HG03521 (cell line): ENCODE results near the gene RNF121.

ENCODE experiments used
- ATAC-seq: cut with Tn5 transposase; IDR thresholded peaks from one replicate; pipeline ENCODE4 v1.9.1; 2021; ENCODE audit warnings: mild to moderate bottlenecking, moderate library complexity; ENCODE audit not compliant: unreplicated experiment

The RNF121 gene

DNA sequence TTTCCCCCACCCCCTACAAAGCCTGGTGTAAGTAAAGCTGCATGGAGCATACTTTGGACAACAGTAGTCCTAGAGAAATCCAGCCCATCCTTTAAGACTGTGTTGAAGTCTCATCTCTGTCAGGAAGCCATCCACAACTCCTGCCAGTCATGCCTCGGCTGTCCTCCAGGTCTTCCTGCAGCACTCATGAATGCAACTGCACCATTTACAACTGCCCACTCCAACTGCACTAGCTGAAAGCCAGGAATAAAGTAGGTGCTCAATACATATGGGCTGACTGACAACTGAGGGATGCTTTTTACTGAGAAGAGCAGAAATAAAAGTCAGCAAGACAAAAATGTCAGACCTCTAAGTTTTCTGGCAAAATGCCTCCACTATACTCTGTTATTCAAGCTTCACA, 97.2 kb downstream of the RNF121 start:
- ATAC-seq: no peak

- no peak for ATAC-seq
These were observed 101.7 kb downstream of the RNF121 start for GRCh38 chr11:72030472-72031045.

GRCh38 chr11:72036687-72037086, 107.8 kb downstream of the RNF121 start:
- no peak for ATAC-seq

- ATAC-seq: no peak
These were observed 108.9 kb downstream of the RNF121 start for GRCh38 chr11:72037554-72038311.

- no peak for ATAC-seq
These were observed 109.6 kb downstream of the RNF121 start for GRCh38 chr11:72038491-72038890.

DNA sequence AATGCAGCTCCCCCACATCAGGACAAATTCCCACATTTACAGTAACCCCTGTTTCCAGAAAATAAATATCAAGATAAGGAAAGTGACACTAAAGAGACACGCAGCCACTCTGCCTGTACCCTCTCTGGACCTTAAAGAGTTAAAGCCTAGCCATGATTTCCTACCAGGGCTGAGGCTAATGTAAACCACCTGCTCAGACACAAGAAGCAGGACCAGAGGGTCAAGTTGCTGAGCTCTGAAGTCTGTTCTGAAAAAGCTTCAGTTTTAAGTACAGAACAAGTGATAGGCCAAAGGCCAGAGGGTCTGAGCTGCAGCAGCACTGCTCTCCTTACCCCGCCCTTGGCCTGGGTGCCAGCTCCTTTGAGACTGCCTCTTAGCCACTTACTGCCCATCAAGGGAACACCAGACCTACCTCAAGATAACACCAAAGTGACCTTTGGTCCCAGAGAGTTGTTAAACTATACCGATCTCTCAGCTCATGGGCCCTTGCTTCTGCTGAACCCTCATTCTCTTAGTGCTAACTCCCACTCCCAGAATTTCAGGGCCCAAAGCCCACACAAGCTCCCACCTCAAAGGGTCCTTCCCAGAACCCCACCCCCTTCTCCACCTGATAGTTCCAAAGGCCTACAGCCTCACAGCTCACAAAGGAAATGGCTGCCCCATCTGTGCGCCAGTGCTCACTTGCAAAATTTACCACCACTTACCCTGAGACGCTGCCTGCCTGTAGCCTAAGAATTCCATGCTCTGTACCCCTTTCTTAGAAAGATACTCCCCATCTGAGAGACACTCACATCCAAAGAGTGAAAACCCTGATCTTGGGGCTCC, 110.4 kb downstream of the RNF121 start:
- no peak for ATAC-seq

- ATAC-seq: no peak
These were observed 111.1 kb downstream of the RNF121 start for GRCh38 chr11:72039856-72040401.

GRCh38 chr11:72040491-72041363, 111.9 kb downstream of the RNF121 start:
- ATAC-seq: no peak

- no peak for ATAC-seq
These were observed 112.7 kb downstream of the RNF121 start for GRCh38 chr11:72041364-72042063.

DNA sequence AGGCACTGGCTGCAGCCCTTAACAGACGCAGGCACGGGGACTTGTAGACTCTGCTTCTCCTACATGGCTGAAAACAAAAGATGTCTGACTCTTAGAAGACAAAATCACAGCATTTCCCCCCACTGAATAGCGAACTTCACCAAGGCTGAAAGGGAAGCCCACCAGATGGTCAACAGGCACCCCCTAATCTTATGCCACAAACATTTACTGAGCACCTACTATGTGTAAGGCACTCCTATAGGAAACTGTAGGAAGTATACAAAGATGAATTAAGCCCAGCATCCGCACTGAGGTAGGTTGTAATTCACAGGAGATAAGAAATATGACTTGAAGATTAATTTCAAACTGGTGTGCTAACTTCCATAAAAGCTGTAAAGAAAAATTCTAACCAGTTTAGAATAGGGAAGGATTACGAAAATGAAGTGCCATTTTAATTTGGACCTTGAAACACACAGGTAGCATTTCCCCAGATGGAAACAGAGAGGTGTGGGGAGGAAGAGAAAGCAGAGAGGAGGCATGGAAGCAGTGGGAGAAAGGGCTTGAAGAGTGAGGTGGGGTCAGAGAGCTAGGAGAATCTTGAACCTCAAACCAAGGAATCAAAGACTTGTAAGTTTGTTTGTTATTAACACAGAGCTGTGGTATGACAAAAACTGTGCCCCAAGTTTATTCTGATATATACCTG, 113.4 kb downstream of the RNF121 start:
- no peak for ATAC-seq

DNA sequence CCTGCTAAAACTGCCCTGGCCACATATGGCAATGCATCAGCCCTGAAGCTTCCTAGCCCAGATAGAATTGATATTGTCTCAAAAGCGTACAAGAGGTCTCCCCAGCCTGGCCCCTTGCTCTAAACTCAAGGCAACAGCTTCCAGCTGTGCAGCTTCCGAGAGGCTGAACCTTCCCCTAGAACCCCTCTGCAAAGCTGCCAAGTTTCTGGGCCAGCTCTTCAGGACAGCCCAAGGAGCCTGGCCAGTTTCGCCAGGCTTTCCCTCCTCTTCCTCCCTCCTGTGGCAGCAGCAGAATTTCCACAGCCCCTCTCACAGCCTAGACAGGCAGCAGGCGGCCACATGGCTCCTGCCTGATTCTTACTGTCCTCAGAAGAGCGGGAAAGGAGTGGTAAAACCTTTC, 117.0 kb downstream of the RNF121 start:
- ATAC-seq: no peak
